Caco-2 (cell line): ENCODE data around the gene PRAMEF8. TPM values are rescaled to one million over a fixed set of nuclear protein-coding genes. Genes with fewer than 3 reads are reported as not detected.
"Not testable (repeated sequence)": the region's sequence is repeated elsewhere in the genome, so short reads cannot be mapped to it uniquely, and the experiment has no call there.

Experiments
- BruUV-seq: library from RNA; stranded (reverse); fragments of 400-500 nt; replicated peaks from 2 replicates; lab custom pipeline; 2021; lab: Mats Ljungman, UMichigan
- CTCF ChIA-PET: fragments of 300-600 bp; sonication (Branson Sonifier 250); formaldehyde crosslinking; loops from one replicate; lab custom pipeline; 2022; ENCODE audit warnings: antibody characterized with exemption; lab: Charles Lee
- POLR2A ChIA-PET: fragments of 300-600 bp; sonication (Branson Sonifier 250); formaldehyde crosslinking; loops from one replicate; lab custom pipeline; 2022; ENCODE audit warnings: antibody characterized with exemption; lab: Charles Lee
- DNase-seq, 2 experiments: peaks; one replicate each; pipeline versions ENCODE4 v3.0.0 to v3.0.0-alpha.2; 2020 to 2022
- H3K27me3 ChIP-seq: replicated peaks from 2 replicates; pipeline ENCODE4 v1.6.0; 2011; ENCODE audit warnings: low read length; ENCODE audit not compliant: control insufficient read depth, insufficient read depth
- H3K36me3 ChIP-seq: 2 replicates; pipeline ENCODE4 v1.5.1; 2011; ENCODE audit warnings: low read length; ENCODE audit not compliant: control insufficient read depth, insufficient read depth
- H3K4me1 ChIP-seq: fragments of 250-450 bp; sonication (Bioruptor Pico); 2 replicates; pipeline ENCODE4 v1.5.1; 2020; ENCODE audit warnings: mild to moderate bottlenecking
- H3K4me3 ChIP-seq: 2 replicates; pipeline ENCODE4 v1.5.1; 2011; ENCODE audit warnings: low read depth, mild to moderate bottlenecking, control low read depth, low read length
- H3K9me3 ChIP-seq: fragments of 250-450 bp; sonication (Bioruptor Pico); 2 replicates; pipeline ENCODE4 v1.5.1; 2020; ENCODE audit warnings: mild to moderate bottlenecking, moderate library complexity
- H3K27ac Mint-ChIP-seq: one replicate; pipeline ENCODE4 v1.8.0; 2022; ENCODE audit warnings: mixed read lengths; ENCODE audit not compliant: unreplicated experiment
- H3K27me3 Mint-ChIP-seq: one replicate; pipeline ENCODE4 v1.8.0; 2022; ENCODE audit warnings: mixed read lengths; ENCODE audit not compliant: insufficient read depth, unreplicated experiment
- H3K36me3 Mint-ChIP-seq: one replicate; pipeline ENCODE4 v1.8.0; 2022; ENCODE audit warnings: mild to moderate bottlenecking, mixed read lengths; ENCODE audit not compliant: insufficient read depth, unreplicated experiment
- H3K4me1 Mint-ChIP-seq: one replicate; pipeline ENCODE4 v1.8.0; 2022; ENCODE audit warnings: low read depth, mixed read lengths; ENCODE audit not compliant: unreplicated experiment
- H3K4me3 Mint-ChIP-seq: one replicate; pipeline ENCODE4 v1.8.0; 2022; ENCODE audit warnings: mild to moderate bottlenecking, moderate library complexity, mixed read lengths; ENCODE audit not compliant: unreplicated experiment
- H3K9me3 Mint-ChIP-seq: one replicate; pipeline ENCODE4 v1.8.0; 2022; ENCODE audit warnings: mixed read lengths; ENCODE audit not compliant: unreplicated experiment
- intact Hi-C: fragments of 100-400 bp; cut with micrococcal nuclease; formaldehyde crosslinking; loops from one replicate; pipeline ENCODE4 v1.10.0; 2022; ENCODE audit not compliant: unreplicated experiment
- total RNA-seq: library from RNA; stranded (reverse); gene quantifications from 2 replicates; pipeline ENCODE4 v1.2.3, GENCODE V29; 2022

Gene PRAMEF8
- total RNA-seq, 1 experiment from 2014 or later = not detected

- H3K27me3 Mint-ChIP-seq, H3K36me3 ChIP-seq, BruUV-seq, H3K4me1 ChIP-seq, H3K27ac Mint-ChIP-seq, intact Hi-C loops, H3K9me3 ChIP-seq, DNase-seq, POLR2A ChIA-PET, H3K9me3 Mint-ChIP-seq, CTCF ChIA-PET, H3K4me1 Mint-ChIP-seq, H3K4me3 Mint-ChIP-seq, H3K27me3 ChIP-seq, H3K36me3 Mint-ChIP-seq, H3K4me3 ChIP-seq: not testable (repeated sequence)
These were observed 41.2 kb downstream of the PRAMEF8 start for GRCh38 chr1:13243536-13244263.

- not testable (repeated sequence) for BruUV-seq
These were observed 45.3 kb downstream of the PRAMEF8 start for GRCh38 chr1:13239633-13240032.

DNA sequence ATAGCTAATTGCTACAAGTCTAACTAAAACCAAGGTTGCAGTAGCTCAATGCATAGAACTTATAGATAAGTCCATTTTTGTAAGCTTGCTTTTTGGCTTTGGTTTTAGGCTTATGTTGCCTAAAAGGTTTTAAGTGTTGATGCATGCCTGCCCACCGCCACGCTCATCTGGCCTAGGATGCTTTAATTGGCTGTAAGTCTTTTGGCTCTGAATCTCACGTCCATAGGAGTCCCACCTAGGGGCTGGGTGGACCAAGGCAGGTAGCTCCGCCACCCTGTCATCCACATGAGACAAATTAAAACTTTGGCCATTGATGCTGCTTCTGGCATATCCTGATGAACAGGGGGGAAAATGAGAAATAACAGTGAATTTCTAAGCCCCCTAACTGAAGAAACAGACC, 47.4 kb downstream of the PRAMEF8 start:
- H3K4me3 Mint-ChIP-seq, BruUV-seq, H3K27ac Mint-ChIP-seq, H3K9me3 ChIP-seq, H3K4me1 Mint-ChIP-seq, H3K36me3 Mint-ChIP-seq, CTCF ChIA-PET, H3K9me3 Mint-ChIP-seq, POLR2A ChIA-PET, intact Hi-C loops, H3K4me3 ChIP-seq, H3K27me3 ChIP-seq, H3K27me3 Mint-ChIP-seq, H3K4me1 ChIP-seq, DNase-seq, H3K36me3 ChIP-seq: not testable (repeated sequence)

More at GRCh38 chr1:13239633-13240032, 45.3 kb downstream of the PRAMEF8 start:
- H3K36me3 Mint-ChIP-seq, H3K36me3 ChIP-seq, H3K4me3 ChIP-seq, H3K9me3 Mint-ChIP-seq, H3K9me3 ChIP-seq, H3K27me3 Mint-ChIP-seq, POLR2A ChIA-PET, H3K4me3 Mint-ChIP-seq, H3K4me1 ChIP-seq, DNase-seq, H3K4me1 Mint-ChIP-seq, CTCF ChIA-PET, H3K27me3 ChIP-seq, intact Hi-C loops, H3K27ac Mint-ChIP-seq: not testable (repeated sequence)

GRCh38 chr1:13234057-13234456, 50.9 kb downstream of the PRAMEF8 start:
- CTCF ChIA-PET, H3K4me1 Mint-ChIP-seq, H3K9me3 ChIP-seq, H3K27ac Mint-ChIP-seq, H3K36me3 Mint-ChIP-seq, H3K36me3 ChIP-seq, DNase-seq, intact Hi-C loops, H3K4me3 Mint-ChIP-seq, H3K4me3 ChIP-seq, H3K27me3 Mint-ChIP-seq, H3K4me1 ChIP-seq, H3K9me3 Mint-ChIP-seq, BruUV-seq, H3K27me3 ChIP-seq, POLR2A ChIA-PET: not testable (repeated sequence)

DNA sequence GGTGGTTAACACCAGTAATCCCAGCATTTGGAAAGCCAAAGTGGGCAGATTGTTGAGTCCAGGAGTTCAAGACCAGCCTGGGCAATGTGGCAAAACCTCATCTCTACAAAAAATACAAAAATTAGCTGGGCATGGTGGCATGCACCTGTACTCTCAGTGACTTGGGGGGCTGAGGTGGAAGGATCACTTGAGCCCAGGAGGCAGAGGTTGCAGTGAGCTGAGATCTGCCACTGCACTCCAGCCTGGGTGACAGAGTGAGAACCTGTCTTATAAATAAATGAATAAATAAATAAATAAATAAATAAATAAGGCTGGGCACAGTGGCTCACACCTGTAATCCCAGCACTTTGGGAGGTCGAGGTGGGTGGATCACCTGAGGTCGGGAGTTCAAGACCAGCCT, 52.9 kb downstream of the PRAMEF8 start:
- H3K27ac Mint-ChIP-seq, H3K36me3 Mint-ChIP-seq, intact Hi-C loops, H3K4me1 Mint-ChIP-seq, CTCF ChIA-PET, H3K9me3 Mint-ChIP-seq, DNase-seq, BruUV-seq, POLR2A ChIA-PET, H3K27me3 Mint-ChIP-seq, H3K27me3 ChIP-seq, H3K9me3 ChIP-seq, H3K4me3 Mint-ChIP-seq, H3K36me3 ChIP-seq, H3K4me1 ChIP-seq, H3K4me3 ChIP-seq: not testable (repeated sequence)

Other genes starting within 250 kb of the PRAMEF8 start
- gene PRAMEF27, start 228.6 kb downstream of the PRAMEF8 start, total RNA-seq = not detected in 2 replicates
- not detected in 2 replicates for gene HNRNPCL3, start 224.4 kb downstream of the PRAMEF8 start, total RNA-seq
- not detected in 2 replicates for gene PRAMEF25, start 214.4 kb downstream of the PRAMEF8 start, total RNA-seq
- gene HNRNPCL2, start 168.3 kb downstream of the PRAMEF8 start, total RNA-seq = not detected in 2 replicates
- gene PRAMEF26, start 129.1 kb downstream of the PRAMEF8 start, total RNA-seq = not detected in 2 replicates
- not detected in 2 replicates for gene HNRNPCL4, start 119.5 kb downstream of the PRAMEF8 start, total RNA-seq
- not detected in 2 replicates for gene PRAMEF9, start 113.3 kb downstream of the PRAMEF8 start, total RNA-seq
- gene PRAMEF13, start 83.7 kb downstream of the PRAMEF8 start, total RNA-seq = not detected in 2 replicates
- not detected in 2 replicates for gene PRAMEF18, start 59.0 kb downstream of the PRAMEF8 start, total RNA-seq
- not detected in 2 replicates for gene PRAMEF5, start 30.9 kb downstream of the PRAMEF8 start, total RNA-seq
- gene PRAMEF33, start 18.4 kb upstream of the PRAMEF8 start, total RNA-seq = 0.23 and 0.49 TPM in 2 replicates
- not detected in 2 replicates for gene PRAMEF15, start 30.4 kb upstream of the PRAMEF8 start, total RNA-seq
- not detected in 2 replicates for gene PRAMEF14, start 62.0 kb upstream of the PRAMEF8 start, total RNA-seq
- not detected in 2 replicates for gene PRAMEF19, start 86.8 kb upstream of the PRAMEF8 start, total RNA-seq
- not detected in 2 replicates for gene PRAMEF17, start 104.5 kb upstream of the PRAMEF8 start, total RNA-seq
- not detected in 2 replicates for gene PRAMEF20, start 125.3 kb upstream of the PRAMEF8 start, total RNA-seq
- gene LRRC38, start 228.9 kb upstream of the PRAMEF8 start, total RNA-seq = not detected in 2 replicates